Measurements from ENCODE around the gene UMODL1.

Gene UMODL1

GRCh38 chr21:42117967-42118780 is 47.1 kb downstream of the UMODL1 start:
- DNase-seq = peak; percentile 37

DNA sequence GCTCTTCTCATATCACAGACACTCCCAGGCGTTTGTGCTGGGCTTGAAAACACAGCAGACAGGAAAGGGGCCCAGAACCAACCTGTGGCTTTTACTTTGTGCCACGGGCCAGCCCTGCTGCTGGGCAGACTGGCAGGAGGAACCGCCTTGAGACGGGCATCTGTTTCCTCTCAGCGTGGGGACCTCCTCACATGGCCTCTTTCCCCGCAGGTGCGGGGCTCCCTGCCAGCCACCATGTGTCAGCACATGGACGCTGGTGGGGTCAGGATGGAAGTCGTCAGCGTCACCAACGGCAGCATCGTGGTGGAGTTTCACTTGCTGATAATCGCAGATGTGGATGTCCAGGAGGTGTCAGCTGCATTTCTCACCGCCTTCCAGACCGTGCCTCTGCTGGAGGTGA is 47.8 kb downstream of the UMODL1 start:
- DNase-seq = peak; percentile 79

DNA sequence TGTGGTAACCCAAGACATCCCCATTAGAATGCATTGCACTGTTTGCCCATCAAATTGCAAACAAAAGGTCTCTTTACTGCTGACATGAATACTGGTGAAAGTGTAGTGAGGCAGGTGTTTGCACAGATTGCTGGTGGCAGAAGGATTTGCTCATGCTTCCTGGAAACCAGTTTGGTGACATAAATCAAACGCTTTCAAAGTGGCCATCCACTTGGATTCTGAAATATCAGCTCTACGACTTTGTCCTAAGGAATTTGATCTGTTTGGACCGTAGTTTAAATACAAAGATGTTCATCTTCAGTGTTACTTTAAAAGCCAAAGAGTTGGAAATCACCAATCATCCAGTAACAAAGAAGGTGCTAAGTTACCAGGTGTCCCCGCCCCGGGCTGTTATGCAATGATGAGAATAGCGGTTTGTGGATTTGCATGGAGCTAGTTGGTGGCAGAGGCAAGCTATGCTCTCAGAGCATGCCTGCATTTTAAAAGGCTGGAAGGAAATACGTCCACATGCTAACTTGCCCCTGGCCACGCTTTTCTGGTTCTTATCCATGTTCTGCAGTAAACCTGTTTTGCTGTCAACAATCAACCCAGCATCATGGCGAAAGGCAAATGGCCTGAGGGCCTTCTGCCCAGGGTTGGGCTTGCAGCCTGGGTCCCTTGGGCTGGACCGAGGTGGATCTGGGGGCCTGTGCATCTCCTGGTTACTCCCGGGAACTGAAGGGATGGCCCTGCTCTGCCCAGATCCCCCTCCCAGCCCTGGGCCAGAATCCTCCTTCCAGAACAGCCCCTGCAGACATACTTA is 49.2 kb downstream of the UMODL1 start:
- no peak for DNase-seq

DNA sequence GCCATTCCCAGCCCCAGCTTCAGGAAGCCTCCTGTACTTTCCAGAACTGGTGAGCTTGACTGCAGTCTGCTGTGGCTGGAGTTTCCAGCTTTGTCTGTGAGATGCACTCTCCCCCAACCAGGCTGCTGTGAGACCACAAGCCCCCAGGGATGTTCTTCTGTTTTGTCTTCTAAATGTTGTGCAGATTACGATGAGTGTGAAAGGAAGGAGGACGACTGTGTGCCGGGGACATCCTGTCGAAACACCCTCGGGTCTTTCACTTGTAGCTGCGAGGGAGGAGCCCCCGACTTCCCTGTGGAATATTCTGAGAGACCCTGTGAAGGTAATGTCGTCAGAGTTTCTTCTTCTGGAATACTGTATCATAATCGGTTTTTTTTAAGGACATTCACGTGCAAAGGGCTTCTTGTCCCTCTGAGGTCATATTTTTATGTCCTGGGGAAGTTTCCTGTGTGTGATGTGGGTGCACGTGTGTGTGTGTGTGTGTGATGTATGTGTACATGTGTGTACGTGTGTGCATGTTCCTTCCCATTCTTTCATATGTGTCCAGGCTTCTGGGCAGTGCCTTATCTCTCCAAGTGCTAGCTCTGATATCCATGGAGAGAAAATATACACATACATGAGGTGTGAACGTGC is 49.9 kb downstream of the UMODL1 start:
- DNase-seq = no peak

DNA sequence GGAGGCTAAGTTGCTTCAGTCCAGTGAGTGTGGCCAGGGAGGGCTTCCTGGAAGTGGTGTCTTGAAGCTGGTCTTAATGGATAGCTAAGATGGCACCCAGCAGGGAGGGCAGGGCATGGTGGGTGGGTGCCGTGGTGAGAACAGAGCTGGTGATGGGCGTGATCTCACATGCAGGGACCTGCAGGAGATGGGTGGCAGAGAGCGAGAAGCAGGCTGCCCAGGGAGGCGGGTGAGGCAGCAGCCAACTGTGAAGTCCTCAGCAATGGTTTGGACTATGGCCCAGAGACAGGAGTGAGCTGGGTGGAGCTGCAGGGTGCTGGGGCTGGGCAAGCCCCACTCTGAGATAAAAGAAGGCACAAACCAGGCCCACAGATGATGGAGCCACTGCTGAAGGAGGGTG is 50.7 kb downstream of the UMODL1 start:
- DNase-seq = no peak

DNA sequence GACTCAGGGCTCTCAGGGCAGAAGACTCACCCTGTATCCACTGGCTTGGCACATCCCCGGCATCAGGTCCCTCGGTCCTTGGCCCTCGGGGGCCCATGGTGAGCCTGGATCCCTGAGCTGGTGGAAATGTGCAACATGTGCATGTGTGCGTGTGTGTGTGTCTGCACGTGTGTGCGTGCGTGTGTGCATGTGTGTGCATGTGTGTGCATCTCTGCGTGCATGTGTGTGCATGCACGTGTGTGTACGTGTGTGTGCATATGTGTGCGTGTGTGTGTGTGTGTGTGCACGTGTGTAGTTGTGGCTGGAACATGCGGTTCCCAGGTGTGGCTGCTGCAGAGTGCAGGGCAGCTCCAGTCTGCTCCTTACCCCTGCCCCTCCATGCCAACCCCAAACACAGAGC is 51.3 kb downstream of the UMODL1 start:
- no peak for DNase-seq

- no peak for DNase-seq
These were observed 51.7 kb downstream of the UMODL1 start for GRCh38 chr21:42122808-42123207.

DNA sequence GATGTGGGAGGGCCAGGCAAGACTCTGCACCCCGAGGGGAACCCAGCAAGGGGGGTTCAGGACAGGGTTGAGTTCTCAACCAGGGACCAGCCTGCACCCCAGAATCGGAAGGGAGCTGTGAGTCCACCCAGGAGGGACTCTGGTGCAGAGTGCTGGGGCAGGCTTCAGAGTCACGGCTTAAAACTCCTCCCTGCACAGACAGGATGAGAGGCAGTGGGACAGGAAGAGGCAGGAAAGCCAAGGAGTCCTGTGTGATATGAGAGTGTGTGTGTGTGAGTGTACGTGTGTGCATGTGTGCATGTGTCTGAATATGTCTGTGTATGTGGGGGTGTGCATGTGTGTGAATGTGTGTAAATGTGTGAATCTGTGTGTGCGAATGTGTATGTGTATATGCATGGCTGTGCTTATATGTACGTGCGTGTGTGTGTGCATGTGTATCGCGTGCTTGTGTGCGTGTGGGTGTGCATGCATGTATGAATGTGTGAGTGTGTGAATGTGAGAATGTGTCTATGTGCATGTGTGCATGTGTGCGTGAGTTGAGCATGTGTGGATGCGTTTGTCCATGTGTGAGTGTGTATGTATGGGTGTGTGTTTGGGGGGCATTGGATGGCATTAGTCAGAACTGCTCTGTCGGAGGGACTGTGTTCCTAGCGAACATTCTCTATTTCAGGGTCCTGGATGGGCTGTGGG is 52.2 kb downstream of the UMODL1 start:
- no peak for DNase-seq

DNA sequence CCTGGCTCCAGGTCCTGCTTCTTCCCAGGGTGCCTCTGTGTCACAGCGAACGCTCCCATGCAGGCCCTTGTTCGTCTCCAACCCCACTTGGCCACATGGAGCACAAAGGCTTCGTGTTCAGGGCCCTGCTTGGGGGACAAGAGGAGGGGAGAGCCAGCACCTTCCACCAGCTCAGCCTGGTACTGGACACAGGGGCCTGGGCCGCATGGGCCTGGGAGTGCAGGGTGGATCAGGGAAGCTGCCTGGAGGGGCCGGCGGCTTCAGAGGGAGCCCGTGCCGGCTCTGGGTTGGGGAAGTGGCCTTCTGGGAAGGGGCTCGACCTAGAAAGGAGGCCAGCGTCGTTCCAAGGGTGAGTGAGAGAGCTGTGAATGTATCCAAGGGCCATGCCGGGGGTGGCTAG is 53.0 kb downstream of the UMODL1 start:
- no peak for DNase-seq

DNA sequence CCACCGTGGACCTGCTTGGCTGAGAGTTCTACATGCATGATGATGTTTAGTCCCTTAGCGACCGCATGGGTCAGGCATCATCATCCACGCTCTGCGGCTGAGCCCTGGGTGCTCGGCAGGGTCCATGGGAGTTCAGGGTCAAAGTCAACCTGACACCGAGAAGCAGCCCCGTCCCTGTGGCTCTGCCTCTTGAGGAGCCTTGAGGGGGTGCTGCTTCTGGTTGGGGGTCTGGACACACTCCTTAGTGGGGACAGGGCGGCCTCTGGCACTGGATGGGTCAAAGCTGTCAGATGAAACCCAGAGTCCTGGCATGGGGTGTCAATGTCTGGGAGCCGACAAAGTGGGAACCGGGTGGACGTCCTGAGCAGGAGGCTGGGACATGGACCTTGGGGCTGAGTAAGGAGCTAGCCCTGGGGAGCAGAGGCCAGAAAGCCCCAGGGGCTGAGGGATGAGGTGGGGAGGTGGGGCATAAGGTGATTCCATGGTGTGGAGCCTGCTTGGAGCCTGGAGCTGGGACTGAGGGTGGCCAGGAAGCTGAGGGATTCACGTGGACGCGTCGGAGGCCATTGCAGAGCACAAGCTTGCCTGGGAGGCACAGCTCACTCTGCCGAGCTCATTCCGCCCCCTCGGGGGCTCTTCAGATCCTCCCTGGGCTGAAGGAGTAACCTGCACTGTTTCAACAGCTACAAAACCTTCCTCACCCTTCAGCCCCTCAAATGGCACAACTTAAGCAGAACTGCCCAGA is 53.9 kb downstream of the UMODL1 start:
- DNase-seq = no peak

- no peak for DNase-seq
These were observed 54.7 kb downstream of the UMODL1 start for GRCh38 chr21:42125571-42126544.

GRCh38 chr21:42127164-42128150 is 56.3 kb downstream of the UMODL1 start:
- DNase-seq = no peak

- no peak for DNase-seq
These were observed 58.5 kb downstream of the UMODL1 start for GRCh38 chr21:42129300-42130266.

DNA sequence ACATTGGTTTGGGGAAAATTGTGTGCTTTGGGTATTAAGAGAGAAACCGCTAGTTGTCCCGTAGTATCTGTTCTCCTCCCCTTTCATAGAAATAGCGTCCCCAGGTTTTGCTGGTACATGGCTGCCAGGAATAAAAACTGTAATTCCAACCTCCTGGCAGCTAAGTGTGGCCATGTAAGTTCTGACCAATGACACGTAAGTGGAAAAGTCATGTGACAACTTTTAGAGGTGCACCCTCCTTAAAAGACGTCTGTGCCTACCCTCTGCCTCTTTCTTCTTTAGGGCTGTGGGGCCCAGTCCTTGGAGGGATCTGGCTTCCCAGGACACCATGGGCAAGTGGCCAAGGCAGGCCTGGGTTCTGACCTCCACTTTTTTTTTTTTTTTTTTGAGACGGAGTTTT is 59.3 kb downstream of the UMODL1 start:
- no peak for DNase-seq

DNA sequence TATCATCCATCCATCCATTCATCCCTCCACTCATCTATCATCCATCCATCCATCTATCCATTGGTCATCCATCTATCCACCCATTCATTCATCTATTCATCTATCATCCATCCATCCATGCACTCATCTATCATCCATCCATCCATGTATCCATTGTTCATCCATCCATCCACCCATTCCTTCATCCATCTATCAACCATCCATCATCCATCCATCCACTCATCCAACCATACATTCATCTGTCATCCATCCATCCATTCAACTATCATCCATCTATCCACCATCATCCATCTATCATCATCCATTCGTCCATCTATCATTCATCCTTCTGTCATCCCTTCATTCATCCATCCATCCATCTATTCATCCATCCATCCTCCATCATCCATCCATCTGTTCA is 61.1 kb downstream of the UMODL1 start:
- no peak for DNase-seq

GRCh38 chr21:42133131-42133530 is 62.0 kb downstream of the UMODL1 start:
- DNase-seq = no peak

- DNase-seq = no peak
These were observed 64.4 kb downstream of the UMODL1 start for GRCh38 chr21:42135386-42136052.
